Myocyte (in vitro differentiated cells): ENCODE measurements around the gene IFNGR1. TPM values are rescaled to one million over a fixed set of nuclear protein-coding genes. Genes with fewer than 3 reads are reported as not detected.
A peak's percentile ranks its signal among the peaks of the same experiment; 100 is the strongest.
"Not testable (repeated sequence)": the region's sequence is repeated elsewhere in the genome, so short reads cannot be mapped to it uniquely, and the experiment has no call there.

Experiments
- DNase-seq: peaks from one replicate; pipeline ENCODE4 v3.0.0-alpha.2; 2012; ENCODE audit warnings: low read depth
- total RNA-seq: library from RNA; depleted of rRNA; stranded (reverse); fragments of >200 nt; gene quantifications from 2 replicates; pipeline ENCODE4 v1.2.3, GENCODE V29; 2014

Gene IFNGR1
- total RNA-seq, 1 donor from 2014 or later: 45.4 TPM

DNA sequence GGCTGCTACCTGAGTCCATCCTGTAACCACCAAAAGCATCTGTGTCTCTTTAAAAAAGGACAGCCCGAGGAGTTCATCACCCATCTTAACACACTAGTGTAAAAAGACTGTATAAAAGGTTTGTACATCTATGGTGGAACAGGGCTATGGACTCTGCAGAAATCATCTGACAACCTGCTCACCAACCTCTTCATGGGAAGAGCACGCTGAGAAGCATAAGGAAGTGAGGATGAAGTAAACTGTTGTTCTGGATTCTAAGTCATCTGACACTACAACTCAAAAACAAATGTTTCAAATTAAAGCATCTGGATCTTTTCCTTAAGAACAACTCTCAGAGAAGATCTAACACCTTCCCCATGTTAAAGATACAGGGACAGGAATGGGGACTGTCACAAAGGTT is 5.4 kb downstream of the IFNGR1 start:
- no peak for DNase-seq

DNA sequence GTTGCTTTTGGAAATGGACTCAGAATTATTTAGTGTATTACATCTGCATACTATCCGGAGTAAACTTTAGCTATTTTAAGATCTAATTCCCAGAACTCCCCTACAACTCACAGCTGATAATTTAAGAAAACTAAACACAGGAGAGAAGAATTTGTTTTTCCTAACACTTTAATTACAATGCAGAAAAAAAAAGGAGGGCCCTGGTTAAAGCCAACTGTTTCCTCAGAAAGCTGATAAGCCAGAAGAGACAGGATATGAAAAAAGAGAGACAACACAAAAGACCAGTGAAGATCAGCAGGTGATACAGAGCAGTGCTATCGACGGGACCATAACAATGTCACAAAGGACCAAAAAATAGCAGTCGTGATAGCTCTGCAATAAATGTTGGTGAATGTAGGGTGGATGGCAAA is 5.8 kb downstream of the IFNGR1 start:
- no peak for DNase-seq

DNA sequence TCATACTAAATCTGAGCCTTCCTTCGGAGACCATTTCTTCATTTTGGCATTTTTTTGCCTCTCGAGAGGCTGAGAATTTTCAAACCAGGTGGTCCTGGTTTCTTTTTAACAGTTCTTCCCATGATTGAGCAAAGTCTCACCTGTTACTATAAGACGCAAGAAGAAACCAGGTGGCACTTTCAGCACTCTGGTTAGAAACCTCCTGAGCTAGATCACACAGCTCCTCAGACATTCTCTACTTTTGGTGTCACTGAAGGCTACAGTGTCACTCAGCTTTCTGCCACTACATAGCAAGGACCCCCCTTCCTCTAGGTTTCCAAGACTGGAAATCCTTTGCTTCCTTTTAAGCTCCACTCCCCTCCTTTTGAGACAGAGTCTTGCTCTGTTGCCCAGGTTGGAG is 7.3 kb downstream of the IFNGR1 start:
- DNase-seq: no peak

DNA sequence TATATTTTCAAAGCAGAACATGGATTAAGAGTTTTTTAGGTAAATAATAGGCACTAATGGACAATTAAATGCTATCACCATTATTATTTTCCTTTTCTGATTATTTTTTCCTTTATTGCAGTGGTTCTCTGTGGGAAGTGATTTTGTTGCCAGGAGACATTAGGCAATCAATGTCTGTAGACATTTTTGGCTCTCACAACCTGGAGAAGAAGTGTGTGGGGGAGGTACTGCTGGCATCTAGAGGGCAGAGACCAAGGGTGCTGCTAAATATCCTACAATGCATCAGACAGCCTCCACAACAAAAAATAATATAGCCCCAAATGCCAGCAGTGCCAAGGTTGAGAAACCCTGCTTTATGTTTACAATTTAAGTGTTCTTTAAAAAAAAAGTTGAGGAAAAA is 8.3 kb downstream of the IFNGR1 start:
- DNase-seq: no peak

DNA sequence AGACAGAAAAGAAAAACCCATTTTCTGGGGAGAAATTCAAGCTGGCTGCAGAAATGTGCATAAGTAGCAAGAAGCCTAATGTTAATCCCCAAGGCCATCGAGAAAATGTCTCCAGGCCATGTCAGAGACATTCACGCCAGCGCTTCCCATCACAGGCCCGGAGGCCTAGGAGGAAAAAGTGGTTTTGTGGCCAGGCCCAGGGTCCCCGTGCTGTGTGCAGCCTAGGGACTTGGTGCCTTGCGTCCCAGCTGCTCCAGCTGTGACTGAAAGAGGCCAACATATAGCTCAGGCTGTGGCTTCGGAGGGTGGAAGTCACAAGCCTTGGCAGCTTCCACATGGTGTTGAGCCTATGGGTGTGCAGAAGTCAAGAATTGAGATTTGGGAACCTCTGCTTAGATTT is 10.9 kb downstream of the IFNGR1 start:
- no peak for DNase-seq

DNA sequence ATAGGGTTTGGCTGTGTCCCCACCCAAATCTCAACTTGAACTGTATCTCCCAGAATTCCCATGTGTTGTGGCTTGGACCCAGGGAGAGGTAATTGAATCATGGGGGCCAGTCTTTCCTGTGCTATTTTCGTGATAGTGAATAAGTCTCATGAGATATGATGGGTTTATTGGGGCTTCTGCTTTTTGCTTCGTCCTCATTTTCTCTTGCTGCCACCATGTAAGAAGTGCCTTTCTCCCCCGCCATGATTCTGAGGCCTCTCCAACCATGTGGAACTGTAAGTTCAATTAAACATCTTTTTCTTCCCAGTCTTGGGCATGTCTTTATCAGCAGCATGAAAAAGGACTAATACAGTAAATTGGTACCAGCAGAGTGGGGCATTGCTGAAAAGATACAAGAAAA is 11.7 kb downstream of the IFNGR1 start:
- DNase-seq: not testable (repeated sequence)

DNA sequence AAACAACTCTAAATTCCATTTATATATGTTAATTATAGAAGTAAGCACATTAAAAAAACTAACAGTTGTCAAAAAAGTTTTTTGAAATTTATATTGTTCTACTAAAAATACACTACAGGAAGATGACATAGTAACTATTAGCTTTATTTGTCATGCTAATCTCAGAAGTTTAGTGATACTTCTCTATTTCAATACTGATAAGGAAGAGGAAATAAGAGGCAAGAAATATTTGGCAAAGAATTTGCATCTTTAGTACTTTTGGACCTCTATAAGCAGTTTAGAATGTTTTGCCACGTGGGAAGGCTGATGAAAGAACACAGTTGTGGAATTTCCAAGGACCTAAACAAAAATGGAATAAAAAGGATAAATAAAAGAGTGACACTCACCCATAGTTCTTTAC is 12.6 kb downstream of the IFNGR1 start:
- no peak for DNase-seq

DNA sequence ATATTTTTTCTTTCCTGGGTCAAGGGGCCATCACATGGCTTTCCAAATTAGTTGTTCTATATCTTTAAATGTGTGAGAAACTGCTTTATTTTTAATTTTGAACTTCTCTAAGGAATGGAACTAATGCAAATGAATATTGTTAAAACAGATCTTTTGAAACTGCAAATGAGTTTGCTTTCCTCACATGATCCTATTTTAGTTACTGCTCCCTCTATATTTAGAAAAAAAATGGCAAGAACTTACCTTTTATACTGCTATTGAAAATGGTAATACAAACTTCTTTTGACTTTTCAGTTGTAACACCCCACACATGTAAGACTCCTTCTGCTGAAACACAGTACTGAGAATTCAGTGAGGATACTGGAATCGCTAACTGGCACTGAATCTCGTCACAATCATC is 15.9 kb downstream of the IFNGR1 start:
- DNase-seq: no peak

DNA sequence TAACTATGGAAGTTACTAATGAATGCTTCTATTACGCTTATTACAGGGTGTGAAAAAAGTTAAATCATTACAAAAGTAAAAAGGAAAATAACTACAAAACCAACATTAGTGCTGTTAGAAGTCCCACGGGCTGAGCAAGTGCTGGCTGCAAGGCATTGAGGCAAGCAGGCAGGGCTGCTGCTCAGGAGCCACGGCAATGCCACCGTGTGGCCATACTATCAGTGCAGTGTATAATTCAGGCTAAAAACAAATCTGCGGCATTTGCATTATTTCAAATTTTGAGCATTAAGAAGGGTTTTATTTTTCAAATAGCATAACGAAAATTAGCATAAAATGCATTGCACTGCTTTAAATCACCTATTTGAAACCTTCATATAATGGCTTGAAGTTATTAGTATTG is 17.1 kb downstream of the IFNGR1 start:
- DNase-seq: peak; percentile 44

DNA sequence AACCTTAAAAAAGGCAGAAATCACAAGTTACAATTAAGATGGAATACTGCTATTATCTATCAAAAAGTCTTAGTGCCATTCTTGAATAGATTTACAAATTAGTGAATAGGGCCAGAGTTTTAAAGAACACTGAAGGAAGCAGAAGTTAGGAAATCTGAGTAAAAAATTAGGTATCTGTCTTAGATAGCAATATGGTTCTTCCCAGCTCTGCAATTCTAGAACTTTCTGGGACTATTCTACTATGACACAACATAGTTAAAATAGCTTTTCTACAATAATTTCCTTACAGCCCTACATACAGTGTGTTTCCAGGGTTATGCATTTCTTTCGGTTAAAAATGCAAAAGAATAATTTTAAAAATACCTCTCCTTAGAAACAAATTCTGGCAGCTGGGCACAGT is 18.2 kb downstream of the IFNGR1 start:
- DNase-seq: no peak

DNA sequence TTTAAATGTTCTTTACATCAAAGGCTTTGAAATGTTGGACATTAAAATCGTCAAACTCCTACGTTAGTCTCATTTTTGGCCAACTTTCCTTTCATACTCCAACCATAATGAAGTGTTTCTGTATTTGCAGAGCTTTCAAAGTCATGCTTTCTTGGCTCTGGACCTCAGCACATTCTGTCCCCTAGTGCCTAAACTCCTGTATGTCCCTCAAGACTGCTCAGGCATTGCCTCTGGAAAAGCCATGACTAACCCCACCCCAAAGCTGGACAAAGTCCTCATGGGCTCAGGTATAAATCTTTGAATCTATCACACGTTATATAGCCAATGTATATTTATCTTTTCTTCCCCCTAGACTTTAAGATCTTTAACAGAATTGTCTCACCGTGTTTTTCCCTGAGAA is 18.9 kb downstream of the IFNGR1 start:
- no peak for DNase-seq

DNA sequence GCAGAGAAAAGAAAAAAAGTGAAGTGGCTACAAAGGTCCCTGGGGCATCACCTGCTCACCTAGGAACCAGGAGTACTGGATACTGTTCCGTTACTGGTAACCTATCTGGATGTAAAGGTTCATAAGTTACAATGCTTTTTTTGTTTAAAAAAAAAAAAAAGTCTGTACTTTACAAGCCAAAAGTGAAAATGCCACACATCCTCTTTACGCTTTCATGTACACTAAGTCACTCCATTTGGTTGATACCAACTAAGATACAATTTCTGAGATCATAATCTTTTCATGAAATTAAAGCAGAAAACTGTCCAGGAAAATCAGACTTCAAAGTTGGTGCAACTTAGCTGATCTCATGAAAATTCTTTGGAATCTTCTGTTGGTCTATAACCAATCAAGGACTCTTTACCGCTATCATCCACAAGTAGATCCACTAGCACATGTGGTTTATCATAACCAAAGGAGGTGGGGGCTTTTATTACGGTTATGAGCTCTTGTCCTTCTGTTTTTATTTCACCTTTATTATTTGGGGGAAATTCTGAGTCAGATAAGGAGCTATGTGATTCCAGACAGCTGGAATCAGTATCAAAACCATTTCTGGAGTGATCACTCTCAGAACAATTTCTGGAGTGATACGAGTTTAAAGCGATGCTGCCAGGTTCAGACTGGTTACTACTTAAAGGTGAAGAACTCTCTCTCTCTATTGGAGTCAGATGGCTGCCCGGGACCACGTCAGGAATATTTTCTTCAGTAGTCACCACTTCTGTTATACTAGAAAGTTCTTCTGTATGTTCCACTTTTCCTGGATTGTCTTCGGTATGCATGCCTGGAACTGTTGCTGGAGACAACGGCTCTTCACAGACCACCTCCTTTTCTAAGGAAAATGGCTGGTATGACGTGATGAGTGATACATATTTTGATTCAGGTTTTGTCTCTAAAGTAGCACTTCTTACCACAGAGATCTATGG is 21.2 kb downstream of the IFNGR1 start:
- no peak for DNase-seq

DNA sequence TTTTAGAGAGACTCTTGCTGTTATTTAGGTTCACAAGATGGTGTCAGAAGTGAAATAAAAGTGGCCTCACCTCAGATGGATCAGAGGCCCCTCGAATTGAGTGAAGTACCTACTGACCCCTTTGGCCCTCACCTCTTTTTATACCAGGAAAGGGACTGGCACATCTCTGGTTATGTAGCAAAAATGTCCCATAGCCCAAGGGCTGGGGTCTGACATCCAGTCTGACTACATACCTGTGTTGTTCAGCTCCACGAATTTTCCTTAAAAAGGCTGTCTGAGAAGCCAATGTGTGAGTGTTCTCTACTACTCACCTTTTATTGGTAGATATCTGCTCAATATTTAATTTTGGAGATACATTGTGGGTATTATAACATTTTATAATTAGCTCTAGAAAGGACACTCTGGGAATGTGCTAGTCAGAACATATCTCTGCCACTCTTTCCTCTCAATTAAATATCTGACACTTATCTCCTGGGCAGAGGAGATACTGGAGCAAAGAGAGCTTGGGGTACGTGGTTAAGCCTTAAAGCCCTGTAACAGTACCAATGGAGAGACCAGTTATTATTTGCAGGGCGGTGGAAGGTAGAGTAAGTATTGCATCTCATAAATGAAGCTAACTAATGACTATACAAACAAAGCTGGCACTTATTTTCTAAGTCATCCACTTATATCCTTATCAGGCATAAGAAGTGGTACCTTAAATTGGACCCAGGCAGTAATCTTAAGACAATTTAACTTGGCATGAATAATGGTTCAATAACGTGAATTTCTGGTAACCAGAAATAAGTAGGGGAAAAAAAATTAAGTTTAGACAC is 25.7 kb downstream of the IFNGR1 start:
- no peak for DNase-seq

DNA sequence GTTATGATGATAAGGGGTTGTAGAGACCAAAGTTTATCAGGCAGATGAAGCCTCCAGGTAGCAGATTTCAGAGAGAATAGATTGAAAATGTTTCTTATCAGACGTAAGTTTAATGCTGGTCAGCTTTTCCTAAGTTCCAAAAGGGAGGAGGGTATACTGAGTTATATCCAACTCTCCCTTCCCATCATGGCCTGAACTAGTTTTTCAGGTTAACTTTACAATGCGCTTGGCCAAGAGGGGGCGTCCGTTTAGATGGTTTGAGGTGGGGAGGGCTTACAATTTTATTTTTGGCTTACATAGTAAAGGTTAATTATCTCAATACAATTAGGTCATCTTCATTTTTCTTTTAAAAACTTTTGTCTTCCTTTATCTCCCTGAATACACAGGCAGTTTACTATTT is 26.4 kb downstream of the IFNGR1 start:
- no peak for DNase-seq

DNA sequence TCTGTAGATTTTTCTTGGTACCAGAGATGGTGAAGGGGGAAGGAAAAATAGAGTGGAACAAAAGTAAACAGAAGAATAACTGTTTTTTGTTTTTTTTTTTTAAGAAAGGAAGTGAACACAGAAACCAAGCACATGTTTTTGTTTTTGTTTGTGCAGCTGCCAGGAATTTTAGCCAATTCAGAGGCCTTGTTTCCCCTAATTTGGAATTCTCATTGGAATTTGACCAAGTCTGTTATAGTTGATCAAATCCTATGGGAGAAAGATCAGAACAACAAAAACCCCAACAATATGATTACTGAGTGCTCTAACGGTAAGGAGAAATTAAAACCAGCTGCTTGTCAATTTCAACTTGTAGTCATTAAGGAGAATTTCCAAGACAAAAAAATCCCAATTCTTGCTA is 27.5 kb downstream of the IFNGR1 start:
- DNase-seq: peak; percentile 31

DNA sequence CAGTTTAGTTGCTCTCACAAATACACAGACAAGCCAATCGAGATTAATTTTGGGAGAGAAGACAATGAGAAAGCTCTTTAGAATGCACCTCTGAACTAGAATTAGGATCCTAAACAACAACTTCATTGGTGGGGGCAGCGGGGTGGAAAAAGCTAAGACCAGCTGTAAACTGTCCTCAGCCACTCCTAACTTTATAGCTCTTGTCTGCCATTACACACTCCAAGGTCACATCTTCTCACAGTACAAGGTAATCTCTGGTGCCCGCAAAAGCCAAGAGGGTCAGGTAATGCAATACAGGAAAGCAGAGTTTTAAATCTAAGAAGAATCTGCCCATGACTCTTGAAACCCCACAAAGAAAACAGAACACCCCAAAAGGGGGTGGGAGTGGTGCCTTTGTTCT is 27.9 kb downstream of the IFNGR1 start:
- DNase-seq: no peak

DNA sequence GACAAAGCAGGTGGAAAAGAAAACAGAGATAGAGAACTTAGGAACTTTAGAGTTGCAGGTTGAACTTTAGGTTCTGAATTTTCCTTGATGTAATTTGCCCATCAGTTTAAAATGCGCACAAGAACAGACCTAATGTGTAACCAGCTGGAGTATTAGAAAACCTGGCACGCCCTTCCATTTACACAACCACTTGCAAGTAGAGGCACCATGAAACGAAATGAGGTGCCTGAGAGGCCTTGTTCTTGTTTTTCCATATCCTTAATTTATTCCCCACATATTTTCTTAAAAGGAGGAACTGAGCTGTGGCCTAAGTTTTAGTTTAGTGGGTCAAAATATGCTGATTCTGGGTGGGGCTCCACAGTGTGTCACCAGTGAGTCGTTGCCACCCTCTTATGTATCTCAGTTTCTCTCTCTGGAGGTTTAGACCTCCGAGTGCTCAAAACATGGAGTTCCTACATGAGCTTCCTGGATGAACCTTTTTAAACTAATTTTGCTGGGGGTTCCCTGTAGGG is 28.5 kb downstream of the IFNGR1 start:
- DNase-seq: no peak

DNA sequence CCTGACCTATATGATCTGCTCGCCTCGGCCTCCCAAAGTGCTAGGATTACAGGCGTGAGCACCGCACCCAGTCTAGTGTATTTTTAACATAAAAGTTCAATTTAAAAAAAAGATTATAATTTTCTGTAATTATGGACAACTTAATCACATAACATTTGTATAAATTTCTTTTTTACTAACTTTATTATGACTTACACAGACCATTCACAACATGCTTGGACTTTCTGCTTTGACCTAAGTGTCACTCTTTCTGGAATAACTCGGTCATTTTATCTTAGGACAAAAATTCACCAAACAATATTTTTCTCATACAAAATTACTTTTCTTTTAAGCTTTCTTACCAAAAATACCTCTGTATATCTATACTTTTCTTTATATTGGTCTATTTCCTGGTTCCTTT is 30.3 kb downstream of the IFNGR1 start:
- DNase-seq: no peak

DNA sequence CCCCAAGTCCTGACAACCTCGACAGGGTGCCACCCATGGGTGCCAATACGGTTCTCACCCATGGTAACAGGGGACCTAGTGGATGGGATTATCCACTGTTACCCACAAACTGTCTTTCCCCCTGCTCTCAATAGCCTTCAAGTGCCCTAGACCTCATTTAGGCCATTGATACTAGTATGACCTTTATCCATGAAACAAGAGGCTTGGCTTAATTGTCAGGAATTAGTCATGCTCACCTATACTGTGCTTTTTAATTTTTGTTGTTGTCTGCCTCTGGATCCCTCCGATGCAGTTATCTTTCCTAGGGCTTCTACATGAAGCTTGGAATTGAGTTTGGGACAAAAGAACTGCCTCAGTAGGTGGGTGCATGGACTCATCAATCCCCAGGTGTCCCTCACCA is 33.9 kb downstream of the IFNGR1 start:
- DNase-seq: no peak

DNA sequence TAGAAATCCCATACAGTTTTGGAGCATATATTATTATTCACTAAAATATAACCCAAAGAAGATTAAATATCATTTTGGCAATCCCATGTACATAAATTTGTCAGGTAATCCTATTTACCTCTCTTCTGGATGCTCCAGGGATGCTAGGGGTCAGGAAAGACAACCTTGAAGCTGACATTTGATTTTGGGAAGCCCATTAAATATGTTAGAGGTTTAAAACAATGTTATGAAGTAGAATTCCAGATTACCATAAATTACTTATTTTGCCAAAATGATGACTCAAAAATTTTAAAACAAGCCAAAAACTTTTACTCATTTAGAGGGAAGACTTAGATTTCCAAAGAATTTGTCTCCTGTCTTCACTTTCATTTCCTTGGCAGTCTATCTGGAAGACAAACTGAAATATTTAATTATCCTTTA is 36.5 kb downstream of the IFNGR1 start:
- no peak for DNase-seq

DNA sequence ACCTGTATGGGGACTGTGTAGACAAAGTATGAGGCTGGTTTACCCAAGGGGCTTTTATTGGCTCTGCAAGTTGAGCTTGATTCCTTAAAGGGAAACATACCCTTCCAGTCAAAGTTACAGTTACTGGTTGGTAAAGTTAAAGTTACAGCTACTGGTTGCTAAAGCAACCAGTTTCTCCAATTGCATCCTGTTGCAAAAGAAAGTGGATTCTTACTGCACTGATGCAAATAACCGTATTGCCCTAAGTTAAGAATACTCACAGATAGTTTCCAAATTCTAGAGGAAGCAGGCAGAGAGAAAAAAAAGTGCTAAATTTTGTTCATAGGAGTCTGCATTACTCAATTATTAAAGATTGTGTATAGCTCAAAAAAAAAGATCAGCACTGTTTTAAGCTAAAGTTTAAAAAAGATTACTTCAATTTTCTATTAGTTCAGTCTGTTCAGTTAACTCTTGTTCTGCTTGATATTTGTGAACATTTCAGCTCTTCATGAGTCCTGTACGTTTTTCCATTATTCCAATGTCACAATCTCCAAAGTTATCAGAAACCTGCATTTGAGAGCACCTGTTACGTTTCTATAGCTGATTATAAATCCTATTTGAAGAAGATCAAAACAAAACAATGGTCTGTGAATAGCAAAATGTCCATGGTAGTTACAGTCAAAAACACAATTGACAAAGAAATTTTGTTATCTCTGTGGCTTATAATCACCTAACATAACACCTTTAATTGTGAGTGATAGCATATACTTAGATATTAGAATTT is 37.1 kb downstream of the IFNGR1 start:
- no peak for DNase-seq
